Colonic mucosa (tissue), 4 donors: ENCODE results near the gene DPH3. TPM values are rescaled to one million over a fixed set of nuclear protein-coding genes. Genes with fewer than 3 reads are reported as not detected.

ENCODE experiments used
- DNase-seq: peaks from one replicate; pipeline ENCODE4 v3.0.0-alpha.2; 2020
- H3K27ac ChIP-seq: fragments of 200-600 bp; one replicate; pipeline ENCODE4 v1.8.0; 2021
- H3K27me3 ChIP-seq: fragments of 200-600 bp; one replicate; pipeline ENCODE4 v1.8.0; 2021
- H3K36me3 ChIP-seq: fragments of 200-600 bp; one replicate; pipeline ENCODE4 v1.8.0; 2021
- H3K4me1 ChIP-seq: fragments of 200-600 bp; one replicate; pipeline ENCODE4 v1.8.0; 2021; ENCODE audit warnings: mild to moderate bottlenecking
- H3K4me3 ChIP-seq: fragments of 200-600 bp; one replicate; pipeline ENCODE4 v1.8.0; 2021
- H3K9ac ChIP-seq, 2 donors: one replicate each; pipeline ENCODE4 v1.7.0; 2013; ENCODE audit warnings: control low read depth in 2 of 2, low read depth in 2 of 2, low read length in 2 of 2
- H3K9me3 ChIP-seq: fragments of 200-600 bp; one replicate; pipeline ENCODE4 v1.8.0; 2021
- CTCF ChIP-seq: fragments of 200-600 bp; IDR thresholded peaks from one replicate; pipeline ENCODE4 v1.8.0; 2022; ENCODE audit warnings: antibody characterized with exemption, mild to moderate bottlenecking
- intact Hi-C: fragments of 100-400 bp; cut with DNase I; formaldehyde crosslinking; loops from one replicate; pipeline ENCODE4 v1.14.1; 2022
- total RNA-seq, 2 donors: library from RNA; stranded (reverse); fragmentation: NEBNext Ultra II Directional in 1 of 2; extraction: Animal tissue kit (Norgen Biotek cat#: 25700) in 1 of 2; gene quantifications; one replicate each; pipeline ENCODE4 v1.2.1, GENCODE V29; 2021
- donor health status: healthy.
- donor health status: DM: no; HTN: no; CAD: no.
- donor health status: DM: no; HTN: no; CAD: no.

Gene DPH3
- total RNA-seq, 2 donors from 2014 or later: 15.4 to 23.4 TPM

GRCh38 chr3:16234281-16234680 lies 30.5 kb downstream of the DPH3 start:
- H3K9ac ChIP-seq: no peak overlapping the region
- DNase-seq: no peak
- H3K36me3 ChIP-seq: no peaks in the 10 kb centered on the region
- no peaks in the 10 kb centered on the region for H3K9me3 ChIP-seq
- no peak overlapping the region for H3K4me3 ChIP-seq
- H3K27me3 ChIP-seq: no peaks in the 10 kb centered on the region
- intact Hi-C loops: no loop called here
- H3K27ac ChIP-seq: no peak overlapping the region
- no peak for TF ChIP-seq CTCF
- no peaks in the 10 kb centered on the region for H3K4me1 ChIP-seq

- Histone ChIP-seq H3K36me3 (no peaks in the 10 kb centered on the region), H3K27me3 (no peaks in the 10 kb centered on the region), H3K9ac (no peak overlapping the region), H3K4me3 (no peak overlapping the region), H3K4me1 (no peaks in the 10 kb centered on the region), H3K9me3 (no peaks in the 10 kb centered on the region), H3K27ac (no peak overlapping the region)
- no peak for DNase-seq
- intact Hi-C loops: no loop called here
- no peak for TF ChIP-seq CTCF
Measured at GRCh38 chr3:16233806-16234205, 30.9 kb downstream of the DPH3 start.

- Histone ChIP-seq H3K4me3 (no peak overlapping the region), H3K9ac (no peak overlapping the region), H3K27me3 (no peaks in the 10 kb centered on the region), H3K4me1 (no peaks in the 10 kb centered on the region), H3K9me3 (no peaks in the 10 kb centered on the region), H3K27ac (no peak overlapping the region), H3K36me3 (no peaks in the 10 kb centered on the region)
- DNase-seq: no peak
- intact Hi-C loops: no loop called here
- no peak for TF ChIP-seq CTCF
Measured at GRCh38 chr3:16231983-16232382, 32.8 kb downstream of the DPH3 start.

GRCh38 chr3:16229681-16230080 lies 35.1 kb downstream of the DPH3 start:
- no peaks in the 10 kb centered on the region for H3K36me3 ChIP-seq
- no peaks in the 10 kb centered on the region for H3K9me3 ChIP-seq
- intact Hi-C loops: no loop called here
- H3K9ac ChIP-seq: no peak overlapping the region
- no peak overlapping the region for H3K27ac ChIP-seq
- TF ChIP-seq CTCF: no peak
- no peaks in the 10 kb centered on the region for H3K4me1 ChIP-seq
- no peak for DNase-seq
- H3K27me3 ChIP-seq: no peaks in the 10 kb centered on the region
- no peak overlapping the region for H3K4me3 ChIP-seq

GRCh38 chr3:16227566-16227965 lies 37.2 kb downstream of the DPH3 start:
- no peak for DNase-seq
- Histone ChIP-seq H3K4me3 (no peak overlapping the region), H3K9ac (no peak overlapping the region), H3K36me3 (no peaks in the 10 kb centered on the region), H3K4me1 (no peaks in the 10 kb centered on the region), H3K27me3 (no peaks in the 10 kb centered on the region), H3K27ac (no peak overlapping the region), H3K9me3 (no peaks in the 10 kb centered on the region)
- intact Hi-C loops: no loop called here
- TF ChIP-seq CTCF: no peak

- Histone ChIP-seq H3K27me3 (no peaks in the 10 kb centered on the region), H3K9ac (no peak overlapping the region), H3K9me3 (no peaks in the 10 kb centered on the region), H3K36me3 (no peaks in the 10 kb centered on the region), H3K4me3 (no peak overlapping the region), H3K4me1 (no peaks in the 10 kb centered on the region), H3K27ac (no peak overlapping the region)
- intact Hi-C loops: no loop called here
- no peak for TF ChIP-seq CTCF
- DNase-seq: no peak
Measured at GRCh38 chr3:16224325-16224724, 40.4 kb downstream of the DPH3 start.
